DOHH2 (cell line): ENCODE measurements around the gene HLA-DPA1.

Source experiments
- EZH2phosphoT487 ChIP-seq: fragments of 200-600 bp; sonication (generic); IDR thresholded peaks from 2 replicates; pipeline ENCODE4 v1.6.1; 2017; ENCODE audit warnings: borderline replicate concordance, mild to moderate bottlenecking, antibody characterized with exemption, low read length, moderate library complexity, mixed read lengths
- TF ChIP-seq, protein P1 (sequence below): fragments of 200-600 bp; sonication (generic); IDR thresholded peaks from one replicate; pipeline ENCODE4 v1.5.1; 2014; ENCODE audit warnings: antibody characterized with exemption, mild to moderate bottlenecking, low read depth, low read length; ENCODE audit not compliant: poor library complexity, severe bottlenecking

DNA sequence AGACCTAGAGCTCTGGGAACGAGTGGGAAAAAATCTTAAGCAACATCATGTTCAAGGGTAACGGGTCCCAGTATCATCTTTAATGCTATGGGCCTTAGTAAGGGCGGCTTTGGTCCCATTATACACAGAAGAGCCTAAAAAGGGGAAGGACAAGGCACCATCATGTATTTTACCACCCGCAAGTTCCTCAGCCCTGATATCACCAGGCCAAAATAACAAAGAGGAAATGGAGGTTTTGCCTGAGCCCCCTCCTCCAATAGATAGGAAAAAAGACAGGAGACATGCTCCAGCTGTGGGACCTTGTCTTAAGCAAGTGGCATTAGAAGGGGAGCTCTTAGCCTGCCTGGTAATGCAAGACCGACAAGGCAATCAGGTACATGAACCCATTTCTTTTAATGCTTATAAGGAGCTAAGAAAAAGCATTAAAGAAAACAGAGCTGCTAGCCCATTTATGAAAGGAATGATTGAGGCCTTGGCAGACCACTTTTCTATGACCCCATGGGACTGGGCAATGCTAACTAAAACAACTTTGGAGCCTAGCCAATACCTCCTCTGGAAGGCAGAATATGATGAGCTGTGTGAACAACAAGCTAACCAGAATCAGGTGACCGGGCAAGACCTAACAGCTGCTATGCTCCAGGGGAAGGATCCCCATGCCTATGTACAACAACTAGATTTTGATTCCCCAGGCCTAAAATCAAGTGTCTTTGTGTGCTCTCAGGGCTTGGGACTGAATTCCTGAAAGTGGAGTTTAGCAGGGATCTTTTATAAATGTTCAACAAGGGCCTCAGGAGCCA, 23.2 kb downstream of the HLA-DPA1 start:
- TF ChIP-seq, protein P1, sequence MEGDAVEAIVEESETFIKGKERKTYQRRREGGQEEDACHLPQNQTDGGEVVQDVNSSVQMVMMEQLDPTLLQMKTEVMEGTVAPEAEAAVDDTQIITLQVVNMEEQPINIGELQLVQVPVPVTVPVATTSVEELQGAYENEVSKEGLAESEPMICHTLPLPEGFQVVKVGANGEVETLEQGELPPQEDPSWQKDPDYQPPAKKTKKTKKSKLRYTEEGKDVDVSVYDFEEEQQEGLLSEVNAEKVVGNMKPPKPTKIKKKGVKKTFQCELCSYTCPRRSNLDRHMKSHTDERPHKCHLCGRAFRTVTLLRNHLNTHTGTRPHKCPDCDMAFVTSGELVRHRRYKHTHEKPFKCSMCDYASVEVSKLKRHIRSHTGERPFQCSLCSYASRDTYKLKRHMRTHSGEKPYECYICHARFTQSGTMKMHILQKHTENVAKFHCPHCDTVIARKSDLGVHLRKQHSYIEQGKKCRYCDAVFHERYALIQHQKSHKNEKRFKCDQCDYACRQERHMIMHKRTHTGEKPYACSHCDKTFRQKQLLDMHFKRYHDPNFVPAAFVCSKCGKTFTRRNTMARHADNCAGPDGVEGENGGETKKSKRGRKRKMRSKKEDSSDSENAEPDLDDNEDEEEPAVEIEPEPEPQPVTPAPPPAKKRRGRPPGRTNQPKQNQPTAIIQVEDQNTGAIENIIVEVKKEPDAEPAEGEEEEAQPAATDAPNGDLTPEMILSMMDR, result no peak
- TF ChIP-seq EZH2phosphoT487, result no peak
